K562 (cell line): ENCODE measurements around the gene BCR.

Experiments used
- ATF6 ChIP-seq: sonication (generic); formaldehyde crosslinking; IDR thresholded peaks from 2 replicates; pipeline ENCODE4 v1.4.0; 2020; ENCODE audit warnings: mild to moderate bottlenecking, missing genetic modification reagents
- CHD4 ChIP-seq: fragments of 200-600 bp; sonication (generic); IDR thresholded peaks from 3 replicates; pipeline ENCODE4 v1.6.1; 2012; ENCODE audit warnings: low read depth, mild to moderate bottlenecking, mixed read lengths, low read length, inconsistent platforms; ENCODE audit not compliant: insufficient read depth, insufficient replicate concordance, poor library complexity, severe bottlenecking
- CTCF ChIP-seq, 3 experiments: IDR thresholded peaks in 2 of 3; conservative IDR thresholded peaks in 1 of 3; 2 replicates each; pipeline ENCODE4 v1.5.1; 2011 to 2012; ENCODE audit warnings: low read length in 3 of 3, mild to moderate bottlenecking in 3 of 3, control low read depth in 2 of 3, improper control_type of control experiment in 1 of 3, inconsistent platforms in 1 of 3, low read depth in 1 of 3, mixed read lengths in 1 of 3, moderate library complexity in 1 of 3; ENCODE audit not compliant: insufficient read depth in 2 of 3
- EHMT2 ChIP-seq: fragments of 450-650 bp; IDR thresholded peaks from 2 replicates; pipeline ENCODE4 v1.6.1; 2018; ENCODE audit warnings: antibody characterized with exemption
- MAFG ChIP-seq: fragments of 450-650 bp; conservative IDR thresholded peaks from 2 replicates; pipeline ENCODE4 v1.6.1; 2016; ENCODE audit warnings: missing genetic modification characterization, missing compliant biosample characterization
- MAX ChIP-seq: sonication (generic); formaldehyde crosslinking; IDR thresholded peaks from 2 replicates; pipeline ENCODE4 v1.9.0; 2022; ENCODE audit warnings: mild to moderate bottlenecking, missing genetic modification reagents
- NCOA4 ChIP-seq: fragments of 450-650 bp; IDR thresholded peaks from 2 replicates; pipeline ENCODE4 v1.6.1; 2018; ENCODE audit warnings: mild to moderate bottlenecking; ENCODE audit not compliant: partially characterized antibody
- POLR2A ChIP-seq: fragments of 450-650 bp; conservative IDR thresholded peaks from 2 replicates; pipeline ENCODE4 v1.6.1; 2016
- REST ChIP-seq, 2 experiments: fragments of 450-650 bp; formaldehyde crosslinking in 1 of 2; IDR thresholded peaks; 2 replicates each; pipeline versions ENCODE4 v1.4.0 to v1.6.1; 2014 to 2020; ENCODE audit warnings: mild to moderate bottlenecking in 2 of 2, borderline replicate concordance in 1 of 2, low read depth in 1 of 2
- SIX5 ChIP-seq, 2 experiments: IDR thresholded peaks; 2 replicates each; pipeline ENCODE4 v1.6.1; 2011; ENCODE audit warnings: low read length in 2 of 2, borderline replicate concordance in 1 of 2, low read depth in 1 of 2, mild to moderate bottlenecking in 1 of 2, moderate library complexity in 1 of 2; ENCODE audit not compliant: insufficient read depth in 1 of 2
- SMAD1 ChIP-seq: fragments of 150-350 bp; IDR thresholded peaks from 2 replicates; pipeline ENCODE4 v1.6.1; 2014; ENCODE audit warnings: low read length, low read depth; ENCODE audit not compliant: partially characterized antibody
- SMARCB1 ChIP-seq: IDR thresholded peaks from 2 replicates; pipeline ENCODE4 v1.6.1; 2011; ENCODE audit warnings: improper control_type of control experiment, low read depth; ENCODE audit not compliant: insufficient read length
- XRCC5 ChIP-seq: fragments of 200-400 bp; formaldehyde crosslinking; IDR thresholded peaks from 2 replicates; pipeline ENCODE4 v1.6.1; 2017; ENCODE audit warnings: low read depth, mild to moderate bottlenecking, low read length
- ZNF41 ChIP-seq: fragments of 250-450 bp; sonication (Bioruptor Pico); conservative IDR thresholded peaks from 2 replicates; pipeline ENCODE4 v1.4.0; 2020; ENCODE audit warnings: mild to moderate bottlenecking

- TF ChIP-seq POLR2A (no peak), ATF6 (no peak), XRCC5 (no peak), SMAD1 (no peak), CTCF (IDR thresholded peaks at IDR 0.05 in 2 of 3, conservative IDR thresholded peaks at IDR 0.05 in 1 of 3; ENCODE audit: insufficient read depth in 2 of 3, low read depth in 1 of 3, low read length in 3 of 3) (no peak), MAX (CRISPR knock-in tag) (no peak), SIX5 (IDR thresholded peaks at IDR 0.05; ENCODE audit: borderline replicate concordance in 1 of 2, insufficient read depth in 1 of 2, low read depth in 1 of 2, low read length in 2 of 2) (no peak), REST (IDR thresholded peaks at IDR 0.05; ENCODE audit: borderline replicate concordance) (no peak), REST (CRISPR knock-in tag; IDR thresholded peaks at IDR 0.05; ENCODE audit: low read depth) (no peak), NCOA4 (no peak), EHMT2 (no peak), MAFG (tag) (no peak), CHD4 (no peak), ZNF41 (CRISPR knock-in tag) (no peak), SMARCB1 (no peak)
These were observed 185.7 kb downstream of the BCR start for GRCh38 chr22:23365961-23366360.
